ENCODE data around the gene C12orf42. TPM values are rescaled to one million over a fixed set of nuclear protein-coding genes. Genes with fewer than 3 reads are reported as not detected.

Gene C12orf42
- total and polyA plus RNA-seq, 2 donors from 2014 or later: 0.94 TPM; not detected in 1

DNA sequence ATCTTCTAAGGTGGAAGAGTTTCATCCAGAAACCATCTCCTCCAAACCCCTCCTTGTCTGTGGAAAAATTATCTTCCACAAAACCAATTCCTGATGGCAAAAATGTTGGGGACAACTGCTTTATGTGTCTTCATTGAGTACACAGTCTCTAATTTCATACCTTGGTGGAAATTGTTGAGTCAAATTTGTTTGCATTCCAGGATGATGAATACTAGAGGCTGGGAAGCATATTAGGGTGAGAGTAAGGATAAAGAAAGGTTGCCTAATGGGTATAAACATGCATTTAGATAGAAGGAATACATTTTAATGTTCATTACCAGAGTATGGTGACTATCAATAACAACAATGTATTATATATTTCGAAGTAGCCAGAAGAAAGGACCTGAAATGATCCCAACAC lies 98.2 kb downstream of the C12orf42 start:
- H3K4me3 ChIP-seq (ENCODE audit: low read length in 3 of 3): no peak overlapping the region
- H3K36me3 ChIP-seq (ENCODE audit: control insufficient read depth in 2 of 3, insufficient read depth in 3 of 3, low read length in 3 of 3): no peaks in the 10 kb centered on the region
- no peaks in the 10 kb centered on the region for H3K4me1 ChIP-seq (ENCODE audit: control insufficient read depth in 2 of 3, insufficient read depth in 2 of 3, low read depth in 1 of 3, low read length in 3 of 3)
- intact Hi-C loops (cut with DNase I): no loop called here
- no peaks in the 10 kb centered on the region for H3K9me3 ChIP-seq (ENCODE audit: control insufficient read depth in 2 of 3, insufficient read depth in 1 of 3, low read length in 3 of 3)
- no peaks in the 10 kb centered on the region for H3K27me3 ChIP-seq (ENCODE audit: control insufficient read depth, insufficient read depth, low read length)
- H3K9ac ChIP-seq (ENCODE audit: low read length in 3 of 3): no peak overlapping the region
- FAIRE-seq: no peak
- TF ChIP-seq, protein P1, sequence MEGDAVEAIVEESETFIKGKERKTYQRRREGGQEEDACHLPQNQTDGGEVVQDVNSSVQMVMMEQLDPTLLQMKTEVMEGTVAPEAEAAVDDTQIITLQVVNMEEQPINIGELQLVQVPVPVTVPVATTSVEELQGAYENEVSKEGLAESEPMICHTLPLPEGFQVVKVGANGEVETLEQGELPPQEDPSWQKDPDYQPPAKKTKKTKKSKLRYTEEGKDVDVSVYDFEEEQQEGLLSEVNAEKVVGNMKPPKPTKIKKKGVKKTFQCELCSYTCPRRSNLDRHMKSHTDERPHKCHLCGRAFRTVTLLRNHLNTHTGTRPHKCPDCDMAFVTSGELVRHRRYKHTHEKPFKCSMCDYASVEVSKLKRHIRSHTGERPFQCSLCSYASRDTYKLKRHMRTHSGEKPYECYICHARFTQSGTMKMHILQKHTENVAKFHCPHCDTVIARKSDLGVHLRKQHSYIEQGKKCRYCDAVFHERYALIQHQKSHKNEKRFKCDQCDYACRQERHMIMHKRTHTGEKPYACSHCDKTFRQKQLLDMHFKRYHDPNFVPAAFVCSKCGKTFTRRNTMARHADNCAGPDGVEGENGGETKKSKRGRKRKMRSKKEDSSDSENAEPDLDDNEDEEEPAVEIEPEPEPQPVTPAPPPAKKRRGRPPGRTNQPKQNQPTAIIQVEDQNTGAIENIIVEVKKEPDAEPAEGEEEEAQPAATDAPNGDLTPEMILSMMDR (IDR thresholded peaks at IDR 0.05; ENCODE audit: borderline replicate concordance, extremely low read depth, insufficient read depth): no peak
- DNase-seq: no peak
- no peak overlapping the region for H3K27ac ChIP-seq (ENCODE audit: low read depth in 2 of 2, low read length in 2 of 2)

DNA sequence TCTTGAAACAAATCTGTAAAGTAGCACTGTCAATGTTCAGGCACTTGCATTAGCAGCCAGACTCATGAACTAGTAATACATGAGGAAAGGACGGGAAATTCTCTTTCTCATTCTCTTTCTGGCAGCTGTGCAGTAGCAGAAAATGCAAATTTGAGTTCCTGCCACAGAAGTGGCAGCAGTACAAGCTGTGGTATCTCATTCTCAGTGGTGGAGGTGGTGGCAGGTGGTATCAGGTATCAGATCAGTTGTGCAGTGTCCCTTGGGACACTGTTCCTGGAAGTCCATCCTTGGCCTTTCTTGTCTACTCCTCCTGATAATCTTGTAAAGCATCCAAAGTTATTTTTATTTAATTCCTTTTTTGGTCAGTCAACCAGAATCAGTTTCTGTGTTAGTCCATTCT lies 103.0 kb downstream of the C12orf42 start:
- FAIRE-seq: no peak
- intact Hi-C loops (cut with DNase I): no loop called here
- H3K4me1 ChIP-seq (ENCODE audit: control insufficient read depth in 2 of 3, insufficient read depth in 2 of 3, low read depth in 1 of 3, low read length in 3 of 3): no peaks in the 10 kb centered on the region
- no peak overlapping the region for H3K4me3 ChIP-seq (ENCODE audit: low read length in 3 of 3)
- peaks cover 0 to 3% (median 0%) of the 10 kb centered on the region in 3 donors for H3K9me3 ChIP-seq (ENCODE audit: control insufficient read depth in 2 of 3, insufficient read depth in 1 of 3, low read length in 3 of 3)
- TF ChIP-seq, protein P1 (IDR thresholded peaks at IDR 0.05; ENCODE audit: borderline replicate concordance, extremely low read depth, insufficient read depth): no peak
- DNase-seq: no peak
- H3K27me3 ChIP-seq (ENCODE audit: control insufficient read depth, insufficient read depth, low read length): no peaks in the 10 kb centered on the region
- no peak overlapping the region for H3K27ac ChIP-seq (ENCODE audit: low read depth in 2 of 2, low read length in 2 of 2)
- no peaks in the 10 kb centered on the region for H3K36me3 ChIP-seq (ENCODE audit: control insufficient read depth in 2 of 3, insufficient read depth in 3 of 3, low read length in 3 of 3)
- H3K9ac ChIP-seq (ENCODE audit: low read length in 3 of 3): no peak overlapping the region

DNA sequence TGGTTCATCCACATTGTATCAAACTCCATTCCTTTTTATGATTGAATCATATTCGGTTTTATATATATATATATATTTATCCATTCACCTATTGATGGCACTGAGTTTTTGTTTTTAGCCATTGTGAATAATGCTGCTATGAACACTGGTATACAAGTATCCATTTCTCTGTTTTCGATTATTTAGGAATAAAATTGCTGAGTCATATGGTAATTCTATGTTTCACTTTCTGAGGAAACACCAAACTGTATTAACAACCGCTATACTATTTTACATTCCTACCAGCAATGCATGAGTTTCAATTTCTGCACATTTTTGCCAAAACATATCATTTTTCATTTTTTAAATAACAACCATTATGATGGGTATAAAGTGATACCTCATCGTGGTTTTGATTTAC lies 104.7 kb downstream of the C12orf42 start:
- H3K4me1 ChIP-seq (ENCODE audit: control insufficient read depth in 2 of 3, insufficient read depth in 2 of 3, low read depth in 1 of 3, low read length in 3 of 3): no peaks in the 10 kb centered on the region
- H3K27ac ChIP-seq (ENCODE audit: low read depth in 2 of 2, low read length in 2 of 2): no peak overlapping the region
- H3K9me3 ChIP-seq (ENCODE audit: control insufficient read depth in 2 of 3, insufficient read depth in 1 of 3, low read length in 3 of 3): peaks cover 0 to 3% (median 0%) of the 10 kb centered on the region in 3 donors
- DNase-seq (no peak), FAIRE-seq (no peak)
- TF ChIP-seq, protein P1 (IDR thresholded peaks at IDR 0.05; ENCODE audit: borderline replicate concordance, extremely low read depth, insufficient read depth): no peak
- no peaks in the 10 kb centered on the region for H3K36me3 ChIP-seq (ENCODE audit: control insufficient read depth in 2 of 3, insufficient read depth in 3 of 3, low read length in 3 of 3)
- no peak overlapping the region for H3K9ac ChIP-seq (ENCODE audit: low read length in 3 of 3)
- no peaks in the 10 kb centered on the region for H3K27me3 ChIP-seq (ENCODE audit: control insufficient read depth, insufficient read depth, low read length)
- intact Hi-C loops (cut with DNase I): no loop called here
- no peak overlapping the region for H3K4me3 ChIP-seq (ENCODE audit: low read length in 3 of 3)

DNA sequence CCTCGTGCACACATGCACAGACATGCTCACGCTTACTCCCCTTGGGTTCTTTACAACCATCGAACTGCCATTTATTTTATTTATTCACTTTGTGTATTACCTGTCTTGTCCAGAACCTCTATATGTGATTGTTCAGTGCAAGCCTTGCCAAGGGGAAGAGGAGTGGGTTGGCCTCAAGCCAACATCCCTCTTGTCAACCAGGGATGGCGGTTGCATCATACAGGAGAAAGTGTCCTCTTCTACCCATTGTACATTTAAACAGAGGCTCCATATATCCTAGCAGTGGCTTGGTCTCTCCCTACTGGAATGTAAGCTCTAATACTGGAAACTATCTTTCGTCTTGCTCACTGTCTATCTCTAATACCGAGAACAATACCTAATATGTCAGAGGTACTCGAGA lies 108.4 kb downstream of the C12orf42 start:
- DNase-seq (no peak), FAIRE-seq (no peak)
- H3K27ac ChIP-seq (ENCODE audit: low read depth in 2 of 2, low read length in 2 of 2): no peak overlapping the region
- H3K4me3 ChIP-seq (ENCODE audit: low read length in 3 of 3): no peak overlapping the region
- H3K9ac ChIP-seq (ENCODE audit: low read length in 3 of 3): no peak overlapping the region
- no peaks in the 10 kb centered on the region for H3K36me3 ChIP-seq (ENCODE audit: control insufficient read depth in 2 of 3, insufficient read depth in 3 of 3, low read length in 3 of 3)
- peaks cover 0 to 3% (median 2%) of the 10 kb centered on the region in 3 donors for H3K9me3 ChIP-seq (ENCODE audit: control insufficient read depth in 2 of 3, insufficient read depth in 1 of 3, low read length in 3 of 3)
- no peaks in the 10 kb centered on the region for H3K4me1 ChIP-seq (ENCODE audit: control insufficient read depth in 2 of 3, insufficient read depth in 2 of 3, low read depth in 1 of 3, low read length in 3 of 3)
- intact Hi-C loops (cut with DNase I): no loop called here
- TF ChIP-seq, protein P1 (IDR thresholded peaks at IDR 0.05; ENCODE audit: borderline replicate concordance, extremely low read depth, insufficient read depth): no peak
- H3K27me3 ChIP-seq (ENCODE audit: control insufficient read depth, insufficient read depth, low read length): no peaks in the 10 kb centered on the region

All from kidney (tissue), 14 donors.